Bronchial epithelial cell (primary cell): ENCODE data around the gene CREB3L4. TPM values are rescaled to one million over a fixed set of nuclear protein-coding genes. Genes with fewer than 3 reads are reported as not detected.

Source experiments
- DNase-seq: peaks from one replicate; pipeline ENCODE4 v3.0.0-alpha.2; 2010; ENCODE audit warnings: low read depth
- FAIRE-seq: peaks from 2 replicates; lab custom pipeline; 2011; peaks lifted over from hg19 to GRCh38; lab: Jason Lieb, UNC
- H3K27me3 ChIP-seq: 2 replicates; pipeline ENCODE4 v1.5.1; 2011; ENCODE audit warnings: low read length; ENCODE audit not compliant: control insufficient read depth, insufficient read depth
- H3K36me3 ChIP-seq: 2 replicates; pipeline ENCODE4 v1.5.1; 2011; ENCODE audit warnings: low read length; ENCODE audit not compliant: control insufficient read depth, insufficient read depth
- H3K4me3 ChIP-seq: 2 replicates; pipeline ENCODE4 v1.5.1; 2011; ENCODE audit warnings: mild to moderate bottlenecking, low read depth, low read length, control low read depth
- total RNA-seq: library from RNA; depleted of rRNA; stranded (reverse); fragments of >200 nt; gene quantifications from 2 replicates; pipeline ENCODE4 v1.2.1, GENCODE V29; 2014
- TF ChIP-seq, protein P1 (sequence below): IDR thresholded peaks from 2 replicates; pipeline ENCODE4 v1.5.1; 2011; ENCODE audit warnings: mild to moderate bottlenecking, moderate library complexity, low read length, control low read depth, inconsistent platforms; ENCODE audit not compliant: insufficient read depth, severe bottlenecking

Gene CREB3L4
- total RNA-seq, 1 donor from 2014 or later: 7.1 TPM

DNA sequence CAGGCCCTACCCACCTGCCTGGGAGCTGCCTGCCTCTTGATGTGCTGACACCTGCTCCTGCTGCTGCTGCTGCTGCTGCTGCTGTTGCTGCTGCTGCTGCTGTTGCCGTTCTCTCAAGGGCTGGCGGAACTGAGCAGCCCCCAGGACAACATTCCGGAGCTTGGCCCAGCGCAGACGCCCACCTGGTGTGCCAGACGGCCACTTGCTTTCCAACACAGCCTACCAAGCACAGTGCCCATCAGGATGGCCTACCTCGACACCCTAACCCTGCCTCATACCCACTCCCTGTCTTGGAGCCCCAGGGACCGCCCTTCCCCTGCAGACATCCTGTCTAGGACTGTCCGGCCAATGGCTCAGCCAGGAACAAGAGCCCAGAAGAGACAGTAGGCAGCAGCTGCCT is 33.0 kb upstream of the CREB3L4 start:
- Histone ChIP-seq H3K4me3 (no peak overlapping the region), H3K36me3 (peaks cover 35% of the 10 kb centered on the region), H3K27me3 (no peaks in the 10 kb centered on the region)
- DNase-seq (no peak), FAIRE-seq (no peak)
- TF ChIP-seq, protein P1, sequence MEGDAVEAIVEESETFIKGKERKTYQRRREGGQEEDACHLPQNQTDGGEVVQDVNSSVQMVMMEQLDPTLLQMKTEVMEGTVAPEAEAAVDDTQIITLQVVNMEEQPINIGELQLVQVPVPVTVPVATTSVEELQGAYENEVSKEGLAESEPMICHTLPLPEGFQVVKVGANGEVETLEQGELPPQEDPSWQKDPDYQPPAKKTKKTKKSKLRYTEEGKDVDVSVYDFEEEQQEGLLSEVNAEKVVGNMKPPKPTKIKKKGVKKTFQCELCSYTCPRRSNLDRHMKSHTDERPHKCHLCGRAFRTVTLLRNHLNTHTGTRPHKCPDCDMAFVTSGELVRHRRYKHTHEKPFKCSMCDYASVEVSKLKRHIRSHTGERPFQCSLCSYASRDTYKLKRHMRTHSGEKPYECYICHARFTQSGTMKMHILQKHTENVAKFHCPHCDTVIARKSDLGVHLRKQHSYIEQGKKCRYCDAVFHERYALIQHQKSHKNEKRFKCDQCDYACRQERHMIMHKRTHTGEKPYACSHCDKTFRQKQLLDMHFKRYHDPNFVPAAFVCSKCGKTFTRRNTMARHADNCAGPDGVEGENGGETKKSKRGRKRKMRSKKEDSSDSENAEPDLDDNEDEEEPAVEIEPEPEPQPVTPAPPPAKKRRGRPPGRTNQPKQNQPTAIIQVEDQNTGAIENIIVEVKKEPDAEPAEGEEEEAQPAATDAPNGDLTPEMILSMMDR: no peak

DNA sequence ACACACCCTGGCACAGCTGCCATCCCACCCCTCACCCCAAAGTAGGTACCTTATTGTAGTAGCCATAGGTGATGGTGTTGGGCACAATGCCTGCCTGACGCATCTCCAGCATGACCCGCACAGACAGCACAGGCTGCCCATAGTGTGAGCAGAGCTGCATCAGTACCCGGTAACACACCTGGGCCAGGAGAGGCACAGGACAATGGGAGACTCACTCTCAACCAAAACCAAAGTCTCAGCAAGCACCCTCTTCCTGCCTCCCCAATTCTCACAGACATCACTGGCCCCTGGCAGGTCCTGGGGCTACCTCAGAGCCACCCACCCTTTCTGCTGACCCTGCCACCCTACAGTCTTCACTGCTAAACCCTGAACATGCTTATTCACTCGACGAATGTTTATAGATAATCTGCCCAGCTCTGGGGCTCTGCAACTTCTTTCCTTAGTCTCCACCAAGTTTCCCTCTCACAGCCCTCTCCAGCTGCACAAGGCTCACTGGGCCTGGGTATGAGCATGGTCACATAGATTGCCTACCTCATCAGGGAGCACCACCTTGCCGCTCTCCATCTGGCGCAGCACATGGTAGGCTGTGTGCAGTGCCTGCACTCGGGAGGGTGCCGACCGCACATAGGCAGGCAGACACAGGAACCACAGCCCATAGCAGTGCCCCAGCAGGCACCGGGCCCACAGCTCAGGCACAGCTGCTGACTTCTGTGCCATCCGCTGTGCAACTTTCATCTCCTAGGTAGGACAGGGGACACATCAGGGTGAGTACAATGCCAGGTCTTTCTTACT is 31.5 kb upstream of the CREB3L4 start:
- no peak overlapping the region for H3K4me3 ChIP-seq
- no peak for FAIRE-seq
- H3K36me3 ChIP-seq: peaks cover 34% of the 10 kb centered on the region
- no peaks in the 10 kb centered on the region for H3K27me3 ChIP-seq
- no peak for DNase-seq
- TF ChIP-seq, protein P1: no peak

DNA sequence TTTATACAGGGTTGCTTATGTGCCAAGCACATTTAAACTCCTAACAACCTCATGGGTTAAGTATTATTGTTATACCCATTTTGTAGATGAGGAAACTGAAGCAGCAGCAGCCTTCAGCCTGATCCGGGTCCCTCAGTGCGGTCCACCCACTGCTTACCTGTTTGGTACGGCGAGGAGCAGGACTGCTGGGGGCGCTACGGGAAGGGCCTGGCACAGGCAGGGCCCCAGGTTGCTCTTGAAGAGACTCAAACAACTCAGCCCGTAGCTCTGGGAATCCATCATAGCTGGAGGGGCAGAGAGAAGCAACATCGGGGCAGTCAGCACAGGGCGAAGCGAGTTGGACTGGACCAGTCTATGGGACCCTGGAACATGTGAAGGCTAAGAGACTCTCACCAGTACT is 30.4 kb upstream of the CREB3L4 start:
- TF ChIP-seq, protein P1: no peak
- no peak for FAIRE-seq
- no peaks in the 10 kb centered on the region for H3K27me3 ChIP-seq
- H3K36me3 ChIP-seq: peaks cover 36% of the 10 kb centered on the region
- no peak for DNase-seq
- no peak overlapping the region for H3K4me3 ChIP-seq

DNA sequence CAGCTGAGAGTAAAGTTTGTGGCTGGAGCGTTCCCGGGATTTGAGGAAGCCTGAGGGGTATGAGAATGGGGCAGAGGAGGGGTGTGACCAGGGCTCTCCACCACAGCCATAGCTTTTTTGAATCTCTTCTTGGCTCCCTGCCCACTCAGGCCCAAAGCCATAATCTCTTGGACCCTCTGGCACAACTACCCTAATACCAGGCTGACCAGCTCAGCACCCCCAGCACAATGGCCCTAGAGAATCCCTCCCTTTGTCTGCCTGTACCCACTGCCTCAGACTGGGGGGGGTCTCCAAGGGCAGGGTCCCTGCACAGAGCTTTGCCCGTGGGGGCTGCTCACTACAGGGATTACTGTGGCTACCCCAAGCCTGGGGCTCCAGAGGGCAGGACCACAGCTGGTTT is 28.7 kb upstream of the CREB3L4 start:
- TF ChIP-seq, protein P1: no peak
- no peak overlapping the region for H3K4me3 ChIP-seq
- peaks cover 36% of the 10 kb centered on the region for H3K36me3 ChIP-seq
- DNase-seq (no peak), FAIRE-seq (no peak)
- no peaks in the 10 kb centered on the region for H3K27me3 ChIP-seq

DNA sequence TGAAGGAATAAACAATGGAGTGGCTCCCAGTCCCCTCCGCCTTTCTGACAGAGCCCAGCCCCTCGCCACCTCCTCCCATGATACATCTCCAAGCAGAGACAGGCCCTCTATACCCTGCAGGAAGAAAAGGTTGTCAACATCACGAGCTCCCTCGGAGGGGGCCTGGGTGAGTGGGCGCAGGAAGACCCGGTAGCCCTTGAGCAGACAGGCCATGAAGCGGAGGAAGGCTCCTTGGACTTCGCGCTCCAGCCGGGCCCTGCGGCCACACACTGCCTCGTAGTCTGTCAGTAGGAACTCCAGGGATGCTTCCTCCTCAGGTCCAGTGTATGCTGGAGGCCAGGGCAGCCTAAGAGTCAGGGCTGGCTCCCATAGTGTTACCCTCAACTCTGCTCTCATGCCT is 28.2 kb upstream of the CREB3L4 start:
- Histone ChIP-seq H3K4me3 (no peak overlapping the region), H3K36me3 (peaks cover 36% of the 10 kb centered on the region)
- no peak for FAIRE-seq

More for the DNA sequence above, 28.2 kb upstream of the CREB3L4 start:
- TF ChIP-seq, protein P1: no peak
- DNase-seq: no peak
- no peaks in the 10 kb centered on the region for H3K27me3 ChIP-seq
